ENCODE data around the gene HECTD4. TPM values are rescaled to one million over a fixed set of nuclear protein-coding genes. Genes with fewer than 3 reads are reported as not detected.
"Not testable (repeated sequence)": the region's sequence is repeated elsewhere in the genome, so short reads cannot be mapped to it uniquely, and the experiment has no call there.

The HECTD4 gene
- total RNA-seq, 1 donor from 2014 or later, result 49.4 TPM

DNA sequence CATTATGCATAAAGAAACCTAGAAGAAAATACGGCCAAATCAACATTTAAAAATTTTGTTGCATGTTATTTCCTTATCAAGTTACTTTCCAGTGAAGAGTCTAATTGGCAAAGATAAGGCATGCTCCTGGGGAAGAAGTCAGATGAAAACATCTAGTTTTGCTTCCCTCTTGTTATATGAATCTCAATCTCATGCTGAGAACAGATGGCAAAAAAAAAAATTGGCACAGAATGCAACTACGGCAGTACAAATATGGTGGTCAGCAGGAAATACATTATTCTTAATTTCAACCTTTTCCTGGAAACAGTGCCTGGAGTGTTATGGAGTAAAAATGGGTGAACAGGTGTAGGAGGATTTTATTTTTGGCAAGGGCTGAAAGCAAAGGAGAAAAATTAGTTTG is 32.8 kb downstream of the HECTD4 start:
- Mint-ChIP-seq H3K4me1 (peaks cover 9% of the 10 kb centered on the region), H3K27ac (ENCODE audit: unreplicated experiment) (no peak overlapping the region), H3K27me3 (ENCODE audit: low read depth) (no peaks in the 10 kb centered on the region), H3K36me3 (ENCODE audit: low read depth) (no peaks in the 10 kb centered on the region), H3K9me3 (peaks cover 2% of the 10 kb centered on the region), H3K4me3 (no peak overlapping the region)
- TF ChIP-seq CTCF (conservative IDR thresholded peaks at IDR 0.05), result no peak
- DNase-seq (ENCODE audit: low read depth, low spot score), result no peak

GRCh38 chr12:112348926-112349325 is 33.3 kb downstream of the HECTD4 start:
- H3K9me3 Mint-ChIP-seq; DNase-seq (ENCODE audit: low read depth, low spot score); H3K36me3 Mint-ChIP-seq (ENCODE audit: low read depth); H3K4me3 Mint-ChIP-seq; H3K27me3 Mint-ChIP-seq (ENCODE audit: low read depth); H3K27ac Mint-ChIP-seq (ENCODE audit: unreplicated experiment): not testable (repeated sequence)
- H3K4me1 Mint-ChIP-seq, result peaks cover 13% of the 10 kb centered on the region

DNA sequence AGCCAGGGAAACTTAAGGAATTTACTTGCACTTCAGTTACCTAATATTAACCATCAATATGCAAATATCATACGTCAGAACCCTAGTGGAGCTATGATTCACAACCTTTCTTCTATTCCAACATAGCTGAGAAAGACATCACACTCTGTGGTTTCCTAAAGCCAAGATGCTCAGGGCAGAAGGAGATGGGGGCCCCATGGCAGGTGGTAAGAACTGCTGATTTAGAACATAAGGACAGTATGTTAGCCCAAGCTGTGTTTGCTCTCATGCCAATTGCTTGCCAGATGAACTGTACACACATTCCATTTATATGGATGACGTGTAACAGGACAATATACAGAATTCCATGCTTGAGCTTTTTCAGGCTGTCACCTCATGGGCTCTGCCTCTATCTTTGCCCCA is 34.6 kb downstream of the HECTD4 start:
- DNase-seq (ENCODE audit: low read depth, low spot score), result no peak
- H3K36me3 Mint-ChIP-seq (ENCODE audit: low read depth), result no peaks in the 10 kb centered on the region
- H3K4me3 Mint-ChIP-seq, result no peak overlapping the region
- no peak for TF ChIP-seq CTCF (conservative IDR thresholded peaks at IDR 0.05)
- H3K27ac Mint-ChIP-seq (ENCODE audit: unreplicated experiment), result no peak overlapping the region
- H3K27me3 Mint-ChIP-seq (ENCODE audit: low read depth), result no peaks in the 10 kb centered on the region
- peaks cover 9% of the 10 kb centered on the region for H3K4me1 Mint-ChIP-seq
- H3K9me3 Mint-ChIP-seq, result no peaks in the 10 kb centered on the region

DNA sequence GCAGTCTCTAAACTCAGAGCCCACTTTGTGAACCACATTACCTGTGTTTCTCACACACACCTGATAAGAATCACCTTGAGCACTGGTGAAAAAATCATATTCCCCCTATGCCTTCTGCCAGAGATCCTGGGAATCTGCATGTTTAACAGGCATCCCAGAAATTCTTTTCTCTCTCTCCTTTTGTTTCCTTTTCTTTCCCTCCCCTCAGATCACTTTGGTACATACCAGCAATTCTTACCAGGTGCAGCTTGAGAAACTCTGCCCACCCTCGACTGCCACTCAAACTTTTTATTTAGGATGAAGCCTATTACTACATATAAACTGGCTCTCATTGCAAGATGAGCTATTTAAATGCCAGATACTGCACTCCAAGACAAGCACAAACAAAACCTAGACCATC is 36.0 kb downstream of the HECTD4 start:
- Mint-ChIP-seq H3K27me3 (ENCODE audit: low read depth) (no peaks in the 10 kb centered on the region), H3K27ac (ENCODE audit: unreplicated experiment) (no peak overlapping the region), H3K36me3 (ENCODE audit: low read depth) (no peaks in the 10 kb centered on the region), H3K4me1 (peaks cover 14% of the 10 kb centered on the region), H3K9me3 (no peaks in the 10 kb centered on the region), H3K4me3 (no peak overlapping the region)
- TF ChIP-seq CTCF (conservative IDR thresholded peaks at IDR 0.05), result no peak
- DNase-seq (ENCODE audit: low read depth, low spot score), result no peak

- Mint-ChIP-seq H3K4me3 (no peak overlapping the region), H3K27me3 (ENCODE audit: low read depth) (no peaks in the 10 kb centered on the region), H3K9me3 (no peaks in the 10 kb centered on the region), H3K4me1 (peaks cover 17% of the 10 kb centered on the region), H3K36me3 (ENCODE audit: low read depth) (no peaks in the 10 kb centered on the region), H3K27ac (ENCODE audit: unreplicated experiment) (no peak overlapping the region)
- no peak for DNase-seq (ENCODE audit: low read depth, low spot score)
- no peak for TF ChIP-seq CTCF (conservative IDR thresholded peaks at IDR 0.05)
Observed at GRCh38 chr12:112344220-112344619, 38.0 kb downstream of the HECTD4 start.

DNA sequence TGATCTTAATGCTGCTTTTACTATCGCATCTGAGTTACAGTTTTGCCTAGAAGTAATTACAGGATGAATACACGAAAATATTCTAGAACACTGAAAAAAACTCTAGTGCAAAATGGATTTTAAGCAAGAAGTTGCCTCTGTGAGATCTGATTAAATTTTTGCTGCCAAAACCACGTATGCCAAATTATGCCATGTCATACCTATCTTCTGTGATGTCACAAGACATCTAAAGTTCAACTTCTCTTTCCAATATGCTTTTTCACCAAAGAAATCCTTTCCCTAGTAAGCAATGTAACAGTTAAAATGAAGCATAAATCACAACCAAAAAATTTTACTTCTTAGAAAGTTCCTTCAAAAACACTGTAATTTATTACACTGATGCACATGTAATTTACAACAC is 39.6 kb downstream of the HECTD4 start:
- H3K36me3 Mint-ChIP-seq (ENCODE audit: low read depth), result no peaks in the 10 kb centered on the region
- TF ChIP-seq CTCF (conservative IDR thresholded peaks at IDR 0.05), result no peak

More for the DNA sequence above, 39.6 kb downstream of the HECTD4 start:
- H3K27ac Mint-ChIP-seq (ENCODE audit: unreplicated experiment), result no peak overlapping the region
- no peaks in the 10 kb centered on the region for H3K9me3 Mint-ChIP-seq
- H3K4me3 Mint-ChIP-seq, result no peak overlapping the region
- no peaks in the 10 kb centered on the region for H3K27me3 Mint-ChIP-seq (ENCODE audit: low read depth)
- H3K4me1 Mint-ChIP-seq, result peaks cover 17% of the 10 kb centered on the region
- DNase-seq (ENCODE audit: low read depth, low spot score), result no peak

All from neural crest cell (in vitro differentiated cells).